HTERT RPE-1 (cell line): ENCODE measurements around the gene AJUBA.
"Not testable (repeated sequence)": the region's sequence is repeated elsewhere in the genome, so short reads cannot be mapped to it uniquely, and the experiment has no call there.

Experiments
- in situ Hi-C: fragments of 300-500 bp; cut with MboI; formaldehyde crosslinking; loops from 4 replicates; pipeline ENCODE4 v1.14.3; 2020; ENCODE audit warnings: low sequenced_read_pairs

The AJUBA gene

DNA sequence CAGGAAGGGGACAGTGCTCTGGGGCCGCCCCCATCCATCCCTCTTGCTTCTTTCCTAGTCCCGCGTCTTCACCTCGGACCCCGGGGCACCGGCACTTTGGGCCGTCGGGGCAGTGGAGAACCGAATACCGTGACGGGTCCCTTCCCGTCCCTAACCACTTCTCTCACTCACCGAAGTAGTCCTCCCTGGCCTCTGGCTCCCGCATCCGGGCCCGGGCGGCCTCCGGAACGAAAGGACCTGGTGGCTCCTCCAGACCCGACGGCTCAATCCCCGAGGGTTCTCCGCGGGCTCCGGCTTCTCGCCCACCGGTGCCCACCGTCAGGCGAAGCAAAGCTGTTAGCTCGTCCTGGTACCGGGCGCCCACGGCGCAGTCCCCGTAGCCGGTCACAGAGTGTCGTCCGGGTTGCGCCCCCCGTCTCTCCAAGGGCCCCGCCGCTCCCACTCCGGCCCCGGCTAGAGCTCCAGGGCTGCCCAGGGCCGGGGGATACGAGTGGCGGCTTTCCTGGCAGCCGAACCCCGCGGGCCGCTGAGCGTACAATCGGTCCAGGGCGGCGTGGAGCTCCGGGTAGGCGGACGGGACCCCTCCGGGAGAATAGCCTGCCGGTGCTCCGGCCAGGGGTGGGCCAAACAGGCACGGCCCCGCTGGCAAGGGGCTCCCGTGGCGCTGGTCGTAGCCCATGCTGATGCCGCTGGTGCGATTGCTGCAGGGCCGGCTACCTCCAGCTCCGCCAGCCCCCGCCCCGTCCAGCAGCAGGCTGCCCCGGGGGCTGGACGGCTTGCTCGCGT, 1.1 kb downstream of the AJUBA start:
- in situ Hi-C loops, result no loop called here

GRCh38 chr14:22980672-22981089, 1.7 kb downstream of the AJUBA start:
- in situ Hi-C loops, result no loop called here

DNA sequence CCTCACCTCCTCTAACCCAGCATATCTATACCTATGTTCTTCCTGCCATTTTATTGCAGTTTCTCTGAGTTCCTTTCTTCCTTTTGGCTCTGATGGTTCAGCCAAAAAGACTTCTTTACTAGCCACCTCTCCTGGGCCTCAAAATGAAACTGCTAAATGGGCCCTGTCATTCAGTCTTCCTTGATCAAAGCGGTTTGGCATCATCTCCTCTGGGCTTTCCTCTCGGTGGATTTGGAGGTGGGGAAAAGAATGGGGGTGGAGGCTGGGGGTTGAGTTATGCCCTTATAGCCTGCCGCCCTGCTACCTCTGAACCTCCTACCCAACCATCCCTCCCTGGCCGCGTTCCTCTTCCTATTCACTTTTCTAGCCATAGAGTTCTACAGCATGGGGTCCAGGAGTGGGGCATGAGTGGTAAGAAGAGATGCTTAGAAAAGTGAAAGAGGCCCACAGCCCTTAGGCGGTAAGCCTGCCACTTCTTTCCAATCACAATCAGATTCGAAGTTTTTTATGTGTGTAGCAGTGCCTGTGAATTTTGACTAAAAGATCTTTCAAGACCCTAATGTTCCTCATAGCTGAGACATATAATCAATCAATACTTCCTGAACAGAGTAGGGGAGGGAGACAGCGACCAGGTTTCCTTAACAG, 2.5 kb downstream of the AJUBA start:
- in situ Hi-C loops, result no loop called here

DNA sequence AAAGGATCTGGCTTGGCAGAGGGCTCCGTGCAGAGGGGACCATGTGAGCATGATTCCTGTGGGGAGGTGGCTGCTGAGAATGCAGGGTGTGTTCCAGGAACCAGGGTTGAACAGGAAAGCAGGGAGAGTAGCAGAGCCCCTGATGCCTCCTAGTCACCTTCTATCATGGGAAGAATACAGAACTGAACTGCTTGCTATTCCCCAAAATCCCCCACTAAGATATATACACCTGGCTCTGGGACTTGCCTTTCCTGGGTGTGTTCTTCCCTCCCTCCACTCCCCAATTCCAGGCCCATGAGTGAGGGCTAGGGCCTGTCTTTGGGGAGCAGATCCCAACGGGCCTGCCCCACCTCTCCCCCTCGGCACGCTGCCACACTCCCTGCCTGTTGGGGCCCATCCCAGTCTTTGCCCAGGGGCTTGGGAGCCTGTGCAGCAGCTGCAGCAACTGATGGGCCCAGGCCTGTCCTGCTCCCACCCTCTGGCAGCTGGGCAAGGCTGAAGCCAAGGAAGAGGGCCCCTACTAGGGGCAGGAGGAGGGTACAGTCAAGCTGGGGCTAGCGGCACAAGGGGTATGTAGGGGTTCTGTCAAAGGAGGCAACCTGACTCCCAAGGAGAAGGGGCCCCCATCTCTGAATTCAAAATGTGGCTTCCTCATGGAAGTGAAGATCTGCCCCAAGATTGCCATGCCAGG, 3.2 kb downstream of the AJUBA start:
- in situ Hi-C loops, result no loop called here

DNA sequence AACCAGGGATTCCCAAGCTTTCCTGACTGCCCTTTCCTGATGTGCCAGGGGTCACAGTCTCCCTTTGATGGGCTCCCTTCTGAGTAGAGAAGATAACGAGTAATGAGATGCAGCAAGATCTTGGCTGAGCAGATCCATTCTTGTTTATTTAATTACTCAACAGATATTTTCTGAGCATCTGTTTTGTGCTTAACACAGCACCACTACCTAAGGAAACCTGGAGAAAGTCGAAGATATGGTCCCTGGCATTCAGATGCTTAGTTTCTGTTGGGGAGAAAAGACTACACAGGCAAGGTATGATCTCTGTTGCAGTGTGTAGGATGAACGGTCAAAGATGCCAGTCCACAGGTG, 3.9 kb downstream of the AJUBA start:
- in situ Hi-C loops, result no loop called here

DNA sequence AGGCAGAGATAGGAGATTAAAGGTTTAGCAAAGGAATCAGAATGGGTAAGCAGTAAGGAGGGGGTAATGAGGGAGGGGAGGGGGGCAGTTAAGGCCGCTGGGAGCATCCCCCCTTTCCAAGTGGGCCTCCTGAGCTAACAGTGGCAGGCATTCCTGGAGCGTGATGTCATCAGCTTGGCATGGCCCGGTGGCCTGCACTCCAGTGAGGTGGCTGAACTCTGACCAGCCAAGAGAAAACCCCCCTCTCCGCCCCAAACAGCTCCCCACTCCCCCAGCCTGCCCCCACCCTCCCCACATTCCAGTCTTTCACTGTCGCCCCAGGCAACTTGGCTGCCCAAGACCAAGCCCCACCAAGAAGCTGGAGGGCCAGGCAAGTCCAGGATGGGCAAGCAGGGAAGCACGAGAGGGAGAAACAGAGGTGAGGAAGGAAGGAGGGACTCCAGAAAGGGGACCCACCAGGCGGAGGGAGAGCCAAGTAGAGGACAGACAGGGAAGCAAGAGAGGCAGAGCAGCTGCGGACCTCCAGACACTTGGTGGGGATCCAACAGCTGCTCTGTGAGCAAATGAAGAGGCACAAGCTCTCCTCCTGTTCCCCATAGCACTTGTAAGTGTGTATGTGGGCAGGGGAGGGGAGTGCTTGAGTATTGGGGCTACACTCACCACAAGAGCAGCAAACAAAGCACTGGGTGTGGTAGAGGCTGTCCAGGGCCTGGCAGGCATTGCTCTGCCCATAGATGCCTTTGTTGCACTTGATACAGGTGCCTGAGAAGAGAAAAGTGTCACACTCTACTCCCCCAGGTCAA, 4.5 kb downstream of the AJUBA start:
- in situ Hi-C loops, result no loop called here

DNA sequence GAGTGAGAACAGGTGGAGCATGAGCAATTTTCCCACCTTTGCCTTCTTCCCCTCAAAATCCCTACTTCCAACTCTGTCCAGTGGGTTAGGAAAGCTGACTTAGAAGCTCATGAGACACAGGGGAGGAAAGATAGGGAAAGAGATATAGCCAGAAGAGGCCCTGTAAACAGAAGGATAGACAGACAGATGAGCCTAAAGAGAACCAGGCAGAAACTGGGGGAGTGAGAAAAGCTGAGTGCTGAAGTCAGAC, 5.0 kb downstream of the AJUBA start:
- in situ Hi-C loops, result no loop called here

- in situ Hi-C loops, result no loop called here
These were observed 5.5 kb downstream of the AJUBA start for GRCh38 chr14:22976620-22977433.

GRCh38 chr14:22974530-22975313, 7.6 kb downstream of the AJUBA start:
- in situ Hi-C loops, result no loop called here

DNA sequence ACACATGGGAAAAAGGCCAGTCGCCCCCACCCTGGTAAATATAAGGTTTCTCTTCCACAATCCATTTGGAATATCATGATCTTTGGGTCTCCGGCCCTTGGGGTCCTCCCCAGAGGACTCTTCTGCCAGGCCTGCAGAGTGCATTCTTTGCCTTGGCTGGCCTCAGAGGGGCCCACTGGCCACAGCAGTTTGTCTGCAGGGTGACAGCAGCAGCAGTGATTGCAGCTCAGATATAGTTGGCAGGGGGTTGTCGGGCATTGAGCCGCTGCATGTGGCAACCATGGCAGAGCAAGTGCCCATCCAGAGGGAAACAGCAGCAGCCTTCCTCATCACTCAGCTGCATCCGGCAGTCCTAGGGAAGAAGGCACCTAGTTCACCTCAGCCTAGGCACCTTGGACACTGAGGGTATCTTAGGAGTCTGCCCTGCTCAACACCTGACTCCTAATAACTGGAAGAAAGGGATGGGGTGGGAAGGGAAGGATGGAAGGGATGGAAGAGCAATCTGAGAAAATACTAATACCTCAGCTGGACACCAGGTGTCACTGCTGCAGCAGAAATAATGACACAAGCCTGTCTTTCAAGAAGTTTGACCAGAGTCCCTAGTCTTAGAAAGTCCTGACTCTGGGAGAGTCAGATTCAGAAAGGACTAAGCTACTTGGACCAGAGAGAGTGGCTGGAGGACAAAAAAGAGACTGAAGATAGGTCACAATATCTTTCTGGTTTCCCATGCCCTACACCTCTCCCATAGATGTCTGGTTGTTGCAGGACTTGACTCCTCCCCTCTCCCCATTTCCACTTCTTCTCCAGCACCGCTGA, 8.9 kb downstream of the AJUBA start:
- in situ Hi-C loops, result no loop called here

DNA sequence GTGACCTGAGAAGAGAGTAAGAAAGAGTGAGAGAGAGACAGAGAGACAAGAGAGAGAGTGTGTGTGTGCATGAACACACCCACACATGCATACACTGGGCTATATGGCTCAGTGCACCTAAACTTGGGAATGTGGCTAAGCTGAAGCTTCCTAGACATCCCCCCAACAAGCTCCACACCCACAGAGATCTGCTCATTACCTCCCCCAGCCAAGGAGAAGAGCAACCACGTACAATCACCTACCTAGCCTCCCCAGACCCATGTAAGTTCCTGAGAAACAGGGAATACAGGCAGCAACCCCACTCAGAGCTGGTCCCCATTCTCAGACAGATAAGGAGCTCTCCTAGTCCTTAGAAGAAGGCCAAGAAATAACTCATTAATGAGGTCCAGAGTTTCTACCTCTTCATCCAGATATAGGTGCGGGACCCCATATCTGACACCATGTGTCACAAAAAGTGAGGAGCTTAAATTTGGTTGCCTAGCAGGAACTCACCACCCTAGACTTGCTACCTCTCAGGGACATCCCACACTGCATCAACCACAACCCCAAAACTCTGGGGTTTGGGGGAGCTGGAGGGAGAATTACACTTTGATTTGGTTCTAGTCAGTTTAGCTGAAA, 9.9 kb downstream of the AJUBA start:
- in situ Hi-C loops, result no loop called here

DNA sequence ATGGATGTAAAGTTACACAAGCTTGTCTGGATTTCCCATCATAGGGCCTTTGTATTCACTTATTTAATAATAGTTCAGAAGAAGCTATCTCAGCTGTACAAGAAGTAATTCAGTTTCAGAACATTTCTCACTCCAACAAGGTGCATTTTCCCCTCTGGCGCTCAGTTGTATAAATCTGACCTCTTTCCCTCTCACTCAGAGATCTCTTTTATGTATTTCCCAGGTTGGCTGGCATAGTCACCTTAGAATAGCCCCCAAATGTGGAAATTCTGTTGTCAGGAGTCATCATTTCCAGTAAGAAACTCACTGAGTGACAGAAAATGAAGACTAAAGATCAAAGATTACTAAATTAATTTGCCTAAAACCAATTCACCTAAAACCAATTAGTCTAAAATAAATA, 11.2 kb downstream of the AJUBA start:
- in situ Hi-C loops, result no loop called here

GRCh38 chr14:22966783-22967269, 15.5 kb downstream of the AJUBA start:
- in situ Hi-C loops, result no loop called here

DNA sequence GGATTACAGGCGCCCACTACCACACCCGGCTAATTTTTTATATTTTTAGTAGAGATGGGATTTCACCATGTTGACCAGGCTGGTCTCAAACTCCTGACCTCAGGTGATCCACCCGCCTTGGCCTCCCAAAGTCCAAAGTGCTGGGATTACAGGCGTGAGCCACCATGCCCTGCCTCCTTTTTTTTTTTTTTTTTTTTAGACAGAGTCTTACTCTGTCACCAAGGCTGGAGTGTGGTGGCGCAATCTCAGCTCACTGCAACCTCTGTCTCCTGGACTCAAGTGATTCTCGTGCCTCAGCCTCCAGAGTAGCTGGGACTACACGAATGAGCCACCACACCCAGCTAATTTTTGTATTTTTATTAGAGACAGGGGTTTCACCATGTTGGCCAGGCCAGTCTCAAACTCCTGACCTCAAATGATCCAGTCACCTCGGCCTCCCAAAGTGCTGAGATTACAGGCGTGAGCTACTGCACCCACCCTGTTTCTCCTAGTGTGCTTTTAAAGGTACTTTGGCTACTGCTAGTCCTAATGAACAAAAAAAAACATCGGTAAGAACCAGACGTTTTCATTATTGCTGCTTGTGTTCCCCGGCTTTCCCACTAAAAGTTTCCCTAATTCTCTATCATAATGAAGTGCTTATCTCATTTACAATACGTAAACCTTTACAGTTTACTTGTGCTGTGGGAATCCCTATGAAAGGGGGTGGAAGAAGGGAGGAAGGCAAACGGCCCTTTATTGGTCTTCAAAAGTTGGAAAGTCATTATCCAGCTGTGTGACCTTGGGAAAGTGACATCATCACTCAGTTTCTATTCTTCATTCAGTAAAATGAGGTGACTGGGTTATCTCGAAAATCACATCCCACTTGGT, 16.2 kb downstream of the AJUBA start:
- in situ Hi-C loops, result not testable (repeated sequence)

- in situ Hi-C loops, result no loop called here
These were observed 20.2 kb downstream of the AJUBA start for GRCh38 chr14:22962061-22962676.

GRCh38 chr14:22955702-22956569, 26.4 kb downstream of the AJUBA start:
- in situ Hi-C loops, result no loop called here
